C4-2B (cell line): ENCODE data around the gene IDH3B.
"Not testable (repeated sequence)": the region's sequence is repeated elsewhere in the genome, so short reads cannot be mapped to it uniquely, and the experiment has no call there.

Experiments
- CTCF ChIP-seq: fragments of 450-650 bp; conservative IDR thresholded peaks from 2 replicates; pipeline ENCODE4 v1.5.1; 2017; ENCODE audit warnings: mild to moderate bottlenecking
- ZFX ChIP-seq: fragments of 450-650 bp; IDR thresholded peaks from 2 replicates; pipeline ENCODE4 v1.6.1; 2017

- not testable (repeated sequence) for TF ChIP-seq CTCF, ZFX
These were observed 32.0 kb upstream of the IDH3B start for GRCh38 chr20:2695984-2696525.
